NAMALWA (cell line): ENCODE measurements around the gene TSC1.

Source experiments
- DNase-seq: peaks from one replicate; pipeline ENCODE4 v3.0.0-alpha.2; 2015; ENCODE audit warnings: low spot score

The TSC1 gene

DNA sequence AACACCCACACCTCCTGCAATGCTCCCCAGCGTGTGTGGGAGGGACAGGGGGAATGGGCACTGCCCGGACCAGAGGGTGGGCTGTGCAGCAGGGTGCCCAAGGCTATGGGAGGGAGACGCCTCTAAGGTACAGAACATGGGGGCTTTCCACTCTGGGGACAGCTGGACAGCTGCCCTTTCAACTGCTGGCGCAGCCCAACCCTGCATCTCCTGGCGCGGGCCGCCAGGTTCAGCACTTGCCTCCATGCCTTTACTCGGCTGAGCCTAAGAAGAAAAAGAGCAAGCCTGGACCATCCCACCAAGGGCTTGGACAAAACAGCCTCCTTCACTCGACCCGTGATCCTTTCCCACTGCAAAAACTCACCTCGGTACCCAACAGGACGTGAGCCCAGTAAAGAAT lies 81.3 kb downstream of the TSC1 start:
- no peak for DNase-seq

GRCh38 chr9:132862533-132862932 lies 81.9 kb downstream of the TSC1 start:
- no peak for DNase-seq

DNA sequence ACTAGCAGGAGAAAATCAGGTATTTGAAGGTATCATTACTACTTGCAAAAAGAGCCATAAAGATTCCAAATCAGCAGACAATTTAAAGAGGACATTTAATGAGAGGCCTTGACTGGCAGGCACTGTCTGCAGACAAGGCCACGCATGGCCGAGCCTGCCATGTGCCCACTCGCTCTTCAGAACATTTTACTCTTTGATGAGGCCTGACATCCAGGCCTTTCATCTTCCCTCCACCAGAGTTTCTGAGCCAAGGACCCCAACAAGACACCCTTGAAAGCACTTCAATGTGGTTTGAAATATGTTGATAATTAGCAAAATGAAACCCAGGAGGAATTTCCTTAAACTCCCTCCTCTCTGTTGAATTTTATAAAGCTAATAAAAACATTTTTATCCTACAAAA lies 82.8 kb downstream of the TSC1 start:
- no peak for DNase-seq

GRCh38 chr9:132858751-132859150 lies 85.7 kb downstream of the TSC1 start:
- DNase-seq = no peak

GRCh38 chr9:132857616-132858342 lies 86.6 kb downstream of the TSC1 start:
- DNase-seq = peak; percentile 20

- no peak for DNase-seq
These were observed 87.4 kb downstream of the TSC1 start for GRCh38 chr9:132857031-132857430.

- no peak for DNase-seq
These were observed 88.5 kb downstream of the TSC1 start for GRCh38 chr9:132855904-132856303.

- no peak for DNase-seq
These were observed 89.6 kb downstream of the TSC1 start for GRCh38 chr9:132854832-132855231.

DNA sequence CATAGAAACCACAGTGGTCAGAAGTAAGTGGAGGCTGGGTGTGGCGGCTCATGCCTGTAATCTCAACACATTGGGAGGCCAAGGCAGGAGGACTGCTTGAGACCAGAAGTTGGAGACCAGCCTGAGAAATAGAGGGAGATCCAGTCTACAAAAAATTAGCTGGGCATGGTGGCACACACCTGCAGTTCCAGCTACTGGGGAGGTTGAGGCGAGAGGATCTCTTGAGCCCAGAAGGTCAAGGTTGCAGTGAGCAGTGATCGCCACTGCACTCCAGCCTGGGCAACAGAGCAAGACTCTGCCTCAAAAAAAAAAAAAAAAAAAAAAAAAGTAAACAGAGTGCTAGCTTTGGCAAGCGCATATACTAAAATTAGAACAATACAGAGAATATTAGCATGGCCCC lies 90.9 kb downstream of the TSC1 start:
- DNase-seq = no peak

GRCh38 chr9:132849185-132849706 lies 95.2 kb downstream of the TSC1 start:
- no peak for DNase-seq

GRCh38 chr9:132846918-132847515 lies 97.4 kb downstream of the TSC1 start:
- no peak for DNase-seq

- DNase-seq = no peak
These were observed 98.1 kb downstream of the TSC1 start for GRCh38 chr9:132846109-132846917.

GRCh38 chr9:132842124-132843044 lies 102.0 kb downstream of the TSC1 start:
- DNase-seq = no peak
